VCaP (cell line): Measurements from ENCODE around the gene FIBCD1.

ENCODE experiments used
- H3K27ac ChIP-seq: fragments of 450-650 bp; 2 replicates; pipeline ENCODE4 v1.5.1; 2017
- CTCF ChIP-seq: fragments of 450-650 bp; conservative IDR thresholded peaks from 2 replicates; pipeline ENCODE4 v1.5.1; 2017; ENCODE audit warnings: mild to moderate bottlenecking, moderate library complexity

FIBCD1 gene

GRCh38 chr9:130972957-130973685 is 34.1 kb upstream of the FIBCD1 start:
- H3K27ac ChIP-seq = no peak overlapping the region
- TF ChIP-seq CTCF = no peak

GRCh38 chr9:130972277-130972956 is 33.4 kb upstream of the FIBCD1 start:
- H3K27ac ChIP-seq = no peak overlapping the region
- TF ChIP-seq CTCF = no peak

DNA sequence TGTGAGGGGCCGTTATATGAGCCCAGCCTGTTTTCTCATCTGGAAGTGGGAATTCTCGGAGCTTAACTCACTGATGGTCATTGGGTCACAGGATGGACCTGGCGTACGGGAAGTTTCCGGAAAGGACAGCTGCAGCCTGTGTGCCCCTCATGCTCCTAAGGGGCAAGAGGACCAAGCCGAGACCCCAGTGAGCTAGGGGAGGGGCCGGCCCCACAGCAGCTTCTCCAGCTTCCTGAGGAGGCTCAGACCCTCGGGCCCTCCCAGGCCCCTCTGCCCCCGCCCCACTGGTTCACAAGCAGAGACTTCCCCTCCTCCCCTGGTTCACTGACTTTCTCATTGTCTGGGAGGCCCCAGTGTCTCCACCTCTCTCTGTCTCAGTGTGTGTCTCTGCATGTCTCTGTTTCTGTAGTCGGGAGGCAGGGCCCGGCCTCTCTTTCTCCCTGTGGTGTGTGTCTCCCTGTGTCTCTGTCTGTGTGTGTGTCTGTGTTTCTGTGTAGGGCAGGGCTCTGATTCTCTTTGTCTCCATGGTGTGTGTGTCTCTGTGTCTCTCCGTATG is 32.3 kb upstream of the FIBCD1 start:
- no peak overlapping the region for H3K27ac ChIP-seq
- TF ChIP-seq CTCF = no peak

DNA sequence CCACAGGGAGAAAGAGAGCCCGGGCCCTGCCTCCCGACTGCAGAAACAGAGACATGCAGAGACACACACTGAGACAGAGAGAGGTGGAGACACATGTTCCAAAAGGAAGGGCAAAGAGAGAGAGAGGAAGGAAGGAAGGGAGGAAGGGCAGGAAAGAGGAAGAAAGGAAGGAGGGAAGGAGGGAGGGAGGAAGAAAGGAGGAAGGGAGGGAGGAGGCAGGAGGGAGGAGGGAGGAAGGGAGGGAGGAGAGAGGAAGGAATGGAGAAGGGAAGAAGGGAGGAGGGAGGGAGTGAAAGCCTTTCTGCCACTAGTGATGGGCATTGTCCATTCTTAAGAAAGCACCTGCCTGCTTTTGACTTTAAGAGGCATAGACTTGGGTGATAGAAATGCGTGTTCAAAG is 31.8 kb upstream of the FIBCD1 start:
- TF ChIP-seq CTCF = no peak
- no peak overlapping the region for H3K27ac ChIP-seq

- no peak overlapping the region for H3K27ac ChIP-seq
- TF ChIP-seq CTCF = no peak
Measured at GRCh38 chr9:130970052-130970451, 31.0 kb upstream of the FIBCD1 start.

DNA sequence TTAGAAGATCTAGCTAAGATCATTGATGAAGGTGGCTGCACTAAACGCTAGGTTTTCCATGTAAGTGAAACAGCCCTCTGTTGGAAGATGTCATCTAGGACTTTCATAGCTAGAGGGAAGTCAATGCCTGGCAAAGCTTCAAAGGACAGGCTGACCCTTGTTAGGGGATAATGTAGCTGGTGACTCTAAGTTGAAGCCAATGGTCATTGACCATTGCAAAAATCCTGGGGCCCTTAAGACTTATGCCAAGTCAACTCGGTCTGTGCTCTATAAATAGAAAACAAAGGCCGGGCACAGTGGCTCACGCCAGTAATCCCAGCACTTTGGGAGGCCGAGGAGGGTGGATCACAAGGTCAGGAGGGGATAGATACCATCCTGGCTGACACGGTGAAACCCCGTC is 26.6 kb upstream of the FIBCD1 start:
- TF ChIP-seq CTCF = no peak
- H3K27ac ChIP-seq = no peak overlapping the region

- TF ChIP-seq CTCF = no peak
- no peak overlapping the region for H3K27ac ChIP-seq
Measured at GRCh38 chr9:130963916-130964315, 24.9 kb upstream of the FIBCD1 start.
